HG03139 (cell line): Measurements from ENCODE around the gene COMMD2.

ENCODE experiments used
- ATAC-seq: cut with Tn5 transposase; IDR thresholded peaks from one replicate; pipeline ENCODE4 v1.9.1; 2021; ENCODE audit not compliant: unreplicated experiment

The COMMD2 gene

GRCh38 chr3:149764302-149764701, 12.0 kb upstream of the COMMD2 start:
- no peak for ATAC-seq

GRCh38 chr3:149763565-149764195, 11.4 kb upstream of the COMMD2 start:
- no peak for ATAC-seq

- no peak for ATAC-seq
These were observed 1.4 kb upstream of the COMMD2 start for GRCh38 chr3:149753717-149754116.

- ATAC-seq, result no peak
These were observed 473 bp upstream of the COMMD2 start for GRCh38 chr3:149752788-149753136.

GRCh38 chr3:149751551-149751950, 738 bp downstream of the COMMD2 start:
- ATAC-seq, result no peak

- no peak for ATAC-seq
These were observed 7.7 kb downstream of the COMMD2 start for GRCh38 chr3:149744606-149745005.

GRCh38 chr3:149744151-149744550, 8.1 kb downstream of the COMMD2 start:
- ATAC-seq, result no peak

- no peak for ATAC-seq
These were observed 12.9 kb downstream of the COMMD2 start for GRCh38 chr3:149739396-149739795.

- ATAC-seq, result no peak
These were observed 13.4 kb downstream of the COMMD2 start for GRCh38 chr3:149738876-149739275.

- ATAC-seq, result no peak
These were observed 15.4 kb downstream of the COMMD2 start for GRCh38 chr3:149736953-149737205.

- no peak for ATAC-seq
These were observed 15.9 kb downstream of the COMMD2 start for GRCh38 chr3:149736175-149736952.

- ATAC-seq, result no peak
These were observed 20.1 kb downstream of the COMMD2 start for GRCh38 chr3:149732234-149732633.

- no peak for ATAC-seq
These were observed 24.6 kb downstream of the COMMD2 start for GRCh38 chr3:149727656-149728055.

- no peak for ATAC-seq
These were observed 25.4 kb downstream of the COMMD2 start for GRCh38 chr3:149726716-149727407.

- no peak for ATAC-seq
These were observed 28.5 kb downstream of the COMMD2 start for GRCh38 chr3:149723781-149724180.

- ATAC-seq, result no peak
These were observed 31.4 kb downstream of the COMMD2 start for GRCh38 chr3:149720918-149721317.

GRCh38 chr3:149717391-149718056, 34.8 kb downstream of the COMMD2 start:
- ATAC-seq, result no peak

- ATAC-seq, result no peak
These were observed 35.3 kb downstream of the COMMD2 start for GRCh38 chr3:149716984-149717383.

- ATAC-seq, result no peak
These were observed 37.0 kb downstream of the COMMD2 start for GRCh38 chr3:149715247-149715646.

GRCh38 chr3:149713730-149714654, 38.3 kb downstream of the COMMD2 start:
- ATAC-seq, result no peak

GRCh38 chr3:149706905-149707304, 45.4 kb downstream of the COMMD2 start:
- no peak for ATAC-seq
